Activated T-cell treated with anti-CD3 and anti-CD28 coated beads, Interleukin-2, amount 50 U/mL, for 1 hour (primary cell): Measurements from ENCODE around the gene AXDND1.

Source experiments
- DNase-seq: peaks from one replicate; pipeline ENCODE4 v3.0.0-alpha.2; 2020

AXDND1 gene

GRCh38 chr1:179583771-179584320 lies 218.1 kb downstream of the AXDND1 start:
- DNase-seq = no peak

- no peak for DNase-seq
Observed at GRCh38 chr1:179586107-179586823, 220.5 kb downstream of the AXDND1 start.

GRCh38 chr1:179587336-179587735 lies 221.6 kb downstream of the AXDND1 start:
- no peak for DNase-seq

- no peak for DNase-seq
Observed at GRCh38 chr1:179588425-179589024, 222.8 kb downstream of the AXDND1 start.

GRCh38 chr1:179589509-179589908 lies 223.7 kb downstream of the AXDND1 start:
- no peak for DNase-seq

DNA sequence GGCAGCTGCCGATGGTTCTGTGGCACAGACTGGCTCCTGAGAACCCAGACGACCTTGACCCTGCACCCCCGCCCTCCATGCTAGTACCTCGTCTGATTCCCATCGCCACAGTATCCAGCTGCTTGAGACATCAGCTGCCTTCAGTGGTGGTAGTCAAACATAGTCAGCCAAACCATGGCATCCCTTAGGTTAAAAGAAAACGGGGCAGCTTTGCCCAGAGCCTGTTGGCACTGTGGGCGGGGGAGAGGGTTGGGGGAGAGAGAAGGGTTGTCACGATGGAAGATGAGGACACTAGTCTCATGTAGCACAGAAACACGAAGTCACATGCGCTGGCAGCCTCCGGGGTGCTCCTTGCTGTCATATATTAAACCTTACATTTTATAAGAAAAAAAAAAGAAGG lies 224.9 kb downstream of the AXDND1 start:
- no peak for DNase-seq

GRCh38 chr1:179591253-179591591 lies 225.5 kb downstream of the AXDND1 start:
- DNase-seq = no peak

DNA sequence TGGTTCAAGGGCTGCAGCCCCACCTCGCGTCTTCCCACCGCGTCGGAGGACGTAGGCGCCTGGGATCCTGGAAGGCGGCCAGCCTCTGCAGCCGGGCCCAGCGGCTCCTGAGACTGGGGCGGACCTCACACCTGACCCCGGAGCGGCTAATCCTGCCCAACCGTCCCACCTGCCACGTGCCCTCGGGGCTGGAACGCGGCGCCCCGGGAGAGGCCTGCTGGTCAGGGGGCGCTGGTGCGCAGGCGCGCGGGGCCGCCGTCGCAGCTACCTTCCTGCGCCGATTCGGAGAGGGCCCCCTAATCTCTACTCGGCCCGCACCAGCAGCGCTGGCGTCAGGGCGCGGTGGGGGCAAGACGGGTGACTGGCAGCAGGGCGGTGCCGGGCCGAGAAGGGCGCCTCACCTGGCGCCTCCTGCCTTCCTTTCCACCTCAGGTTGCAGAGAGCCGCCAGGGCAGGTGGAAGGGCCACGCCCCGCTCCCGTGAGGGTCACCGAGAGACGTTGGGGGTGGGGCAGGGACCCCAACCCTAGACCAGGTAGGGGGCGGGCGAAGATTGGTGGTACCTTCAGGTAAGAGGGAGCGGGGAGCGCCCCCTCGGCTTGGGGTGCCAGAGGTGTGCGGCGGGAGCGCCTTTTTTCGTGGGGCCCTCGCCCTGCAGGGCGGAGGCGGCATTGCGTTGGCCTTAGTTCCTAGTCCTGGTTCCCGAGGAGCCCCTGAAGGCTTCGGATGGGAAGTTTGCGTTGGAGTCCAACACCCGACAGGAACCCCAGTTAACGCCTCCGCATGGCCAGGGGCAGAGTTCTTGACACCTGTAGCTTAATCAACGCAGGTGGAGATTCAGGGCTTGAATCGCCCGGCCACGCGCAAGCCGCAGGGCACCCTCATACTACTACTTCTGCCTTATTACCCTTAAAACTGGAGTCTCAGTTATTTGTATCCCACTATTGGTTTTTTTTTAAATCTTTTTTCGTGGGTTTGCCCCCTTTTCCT lies 226.1 kb downstream of the AXDND1 start, which contains the start of gene TDRD5:
TDRD5 (plus strand) TSS at position 241 of the 989 bp plus-strand sequence. CDS start 784 bp downstream, outside the sequence.
- no peak for DNase-seq

GRCh38 chr1:179598631-179599030 lies 232.9 kb downstream of the AXDND1 start:
- no peak for DNase-seq

DNA sequence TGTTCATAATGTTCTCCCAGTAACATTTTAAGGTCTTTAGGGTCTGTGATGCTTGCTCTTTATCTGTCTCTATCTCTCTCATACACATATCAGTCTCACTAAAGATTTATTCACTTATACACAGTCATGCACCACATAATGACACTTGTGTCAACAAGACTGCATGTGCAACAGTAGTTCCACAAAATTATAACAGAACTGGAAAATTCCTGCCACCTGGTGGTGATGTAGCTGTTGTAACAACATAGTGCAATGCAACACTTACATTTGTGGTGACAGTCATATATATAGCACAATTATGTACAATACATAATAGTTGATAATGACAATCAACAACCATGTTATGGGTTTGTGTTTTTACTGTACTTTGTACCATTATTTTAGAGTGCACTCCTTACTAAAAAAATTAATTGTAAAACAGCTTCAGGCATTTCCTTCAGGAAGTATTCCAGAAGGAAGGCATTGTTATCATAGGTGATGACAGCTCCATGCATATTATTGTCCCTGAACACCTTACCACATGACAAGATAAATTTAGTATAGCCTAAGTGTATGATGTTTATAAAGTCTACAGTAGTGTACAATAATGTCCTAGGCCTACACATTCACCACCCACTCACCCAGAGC lies 234.0 kb downstream of the AXDND1 start:
- no peak for DNase-seq

- DNase-seq = no peak
Observed at GRCh38 chr1:179601093-179601492, 235.3 kb downstream of the AXDND1 start.
